ENCODE data around the gene KLHL21.

DNA sequence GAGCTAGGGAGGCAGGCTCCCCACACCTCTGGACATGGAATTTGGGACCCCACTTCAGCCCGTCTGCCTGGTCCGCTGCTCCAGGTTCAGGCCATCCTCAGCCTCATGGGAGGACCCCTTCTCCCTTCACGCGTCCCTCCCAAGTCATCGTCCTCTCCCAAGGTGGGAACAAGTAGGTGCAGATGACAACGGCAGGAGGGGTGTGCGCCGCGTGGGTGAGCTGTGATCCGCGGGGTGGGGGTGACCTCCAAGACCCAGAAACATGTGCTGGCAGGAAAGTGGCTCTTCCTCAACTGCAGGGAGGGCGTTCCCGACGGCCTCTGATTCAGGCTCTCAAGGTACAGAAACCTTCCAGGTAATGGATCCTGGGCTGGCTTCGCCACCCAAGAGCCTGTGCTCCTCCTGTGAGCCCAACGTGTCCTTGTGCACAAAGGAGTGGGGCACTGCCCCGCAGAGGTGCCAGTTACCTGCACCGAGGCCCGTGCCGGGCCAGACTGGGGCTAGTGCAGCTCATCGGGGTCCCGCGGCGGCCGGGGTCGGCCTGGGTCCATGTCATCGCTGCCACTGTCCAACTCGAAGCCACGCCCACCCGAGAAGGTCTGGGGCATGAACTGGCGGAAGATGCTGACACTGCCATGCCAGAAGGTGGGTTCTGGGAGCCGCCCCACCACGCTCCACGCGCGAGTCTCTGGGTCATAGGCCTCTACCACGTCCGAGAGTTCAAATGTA, 9.6 kb downstream of the KLHL21 start:
- TF ChIP-seq, protein P1, sequence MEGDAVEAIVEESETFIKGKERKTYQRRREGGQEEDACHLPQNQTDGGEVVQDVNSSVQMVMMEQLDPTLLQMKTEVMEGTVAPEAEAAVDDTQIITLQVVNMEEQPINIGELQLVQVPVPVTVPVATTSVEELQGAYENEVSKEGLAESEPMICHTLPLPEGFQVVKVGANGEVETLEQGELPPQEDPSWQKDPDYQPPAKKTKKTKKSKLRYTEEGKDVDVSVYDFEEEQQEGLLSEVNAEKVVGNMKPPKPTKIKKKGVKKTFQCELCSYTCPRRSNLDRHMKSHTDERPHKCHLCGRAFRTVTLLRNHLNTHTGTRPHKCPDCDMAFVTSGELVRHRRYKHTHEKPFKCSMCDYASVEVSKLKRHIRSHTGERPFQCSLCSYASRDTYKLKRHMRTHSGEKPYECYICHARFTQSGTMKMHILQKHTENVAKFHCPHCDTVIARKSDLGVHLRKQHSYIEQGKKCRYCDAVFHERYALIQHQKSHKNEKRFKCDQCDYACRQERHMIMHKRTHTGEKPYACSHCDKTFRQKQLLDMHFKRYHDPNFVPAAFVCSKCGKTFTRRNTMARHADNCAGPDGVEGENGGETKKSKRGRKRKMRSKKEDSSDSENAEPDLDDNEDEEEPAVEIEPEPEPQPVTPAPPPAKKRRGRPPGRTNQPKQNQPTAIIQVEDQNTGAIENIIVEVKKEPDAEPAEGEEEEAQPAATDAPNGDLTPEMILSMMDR (IDR thresholded peaks at IDR 0.05; ENCODE audit: borderline replicate concordance, extremely low read depth, low read length, poor library complexity, severe bottlenecking), result no peak
- TF ChIP-seq EZH2 (IDR thresholded peaks at IDR 0.05; ENCODE audit: borderline replicate concordance, low read depth, low read length, severe bottlenecking), result no peak

All from DND-41 (cell line).